HG03159 (cell line): Measurements from ENCODE around the gene SLC25A13.

Experiments
- ATAC-seq: cut with Tn5 transposase; IDR thresholded peaks from one replicate; pipeline ENCODE4 v1.9.1; 2021; ENCODE audit warnings: mild to moderate bottlenecking, moderate library complexity; ENCODE audit not compliant: unreplicated experiment

SLC25A13 gene

GRCh38 chr7:96104984-96105383, 216.9 kb downstream of the SLC25A13 start:
- no peak for ATAC-seq

GRCh38 chr7:96102096-96102811, 219.6 kb downstream of the SLC25A13 start:
- ATAC-seq = no peak

GRCh38 chr7:96100737-96101136, 221.2 kb downstream of the SLC25A13 start:
- ATAC-seq = no peak

- no peak for ATAC-seq
Measured at GRCh38 chr7:96097835-96098234, 224.1 kb downstream of the SLC25A13 start.

GRCh38 chr7:96093435-96093834, 228.5 kb downstream of the SLC25A13 start:
- ATAC-seq = no peak

- no peak for ATAC-seq
Measured at GRCh38 chr7:96090756-96091155, 231.1 kb downstream of the SLC25A13 start.

- ATAC-seq = no peak
Measured at GRCh38 chr7:96089511-96089910, 232.4 kb downstream of the SLC25A13 start.

GRCh38 chr7:96088579-96088978, 233.3 kb downstream of the SLC25A13 start:
- no peak for ATAC-seq

- no peak for ATAC-seq
Measured at GRCh38 chr7:96085953-96086352, 235.9 kb downstream of the SLC25A13 start.

- no peak for ATAC-seq
Measured at GRCh38 chr7:96084881-96085553, 236.9 kb downstream of the SLC25A13 start.

- no peak for ATAC-seq
Measured at GRCh38 chr7:96080027-96080426, 241.9 kb downstream of the SLC25A13 start.

- ATAC-seq = peak; percentile 6
Measured at GRCh38 chr7:96076350-96076707, 245.6 kb downstream of the SLC25A13 start.

GRCh38 chr7:96075510-96076349, 246.2 kb downstream of the SLC25A13 start:
- ATAC-seq = peak; percentile 89

GRCh38 chr7:96074871-96075270, 247.0 kb downstream of the SLC25A13 start:
- no peak for ATAC-seq
